ENCODE data around the gene FAM180A.
"Not testable (repeated sequence)": the region's sequence is repeated elsewhere in the genome, so short reads cannot be mapped to it uniquely, and the experiment has no call there.

Gene FAM180A

DNA sequence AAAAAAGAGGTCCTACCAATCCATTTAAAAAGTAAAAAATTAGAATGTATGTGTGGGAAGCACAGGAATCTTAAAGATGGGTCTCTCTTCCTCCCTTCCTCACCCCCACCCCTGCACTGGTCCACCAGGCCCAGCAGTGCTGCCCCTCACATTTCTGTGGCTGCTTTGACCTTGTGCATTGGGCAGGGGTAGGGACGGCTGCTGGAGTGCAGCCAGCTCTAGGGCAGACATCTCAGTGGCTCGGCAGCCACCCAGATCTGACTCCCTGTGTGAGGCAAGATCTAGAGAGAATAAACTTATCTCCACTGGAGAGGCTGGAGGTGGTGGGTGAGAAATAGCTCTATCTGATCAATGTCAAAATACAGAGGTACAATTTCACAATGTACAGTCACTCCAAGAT lies 6.7 kb downstream of the FAM180A start:
- DNase-seq (ENCODE audit: low read depth), result no peak

DNA sequence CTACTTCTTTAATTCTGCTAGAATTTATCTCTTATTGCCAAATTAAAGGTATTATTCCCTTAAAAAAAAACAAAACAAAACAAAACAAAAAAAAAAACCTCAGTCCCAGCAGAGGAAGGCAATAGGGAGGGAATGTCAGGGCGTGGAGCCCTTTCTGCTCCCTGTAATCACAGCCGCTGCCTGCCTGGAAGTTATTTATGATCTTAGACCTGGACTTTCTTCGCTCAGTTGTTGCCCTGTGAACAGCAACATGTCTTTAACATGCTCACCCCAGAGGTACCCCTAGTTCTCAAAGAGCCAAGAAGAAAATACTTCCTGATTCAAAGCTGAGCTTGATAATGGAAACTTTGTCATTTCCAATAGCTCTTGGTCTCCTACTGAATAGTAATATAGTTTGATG lies 7.7 kb downstream of the FAM180A start:
- no peak for DNase-seq (ENCODE audit: low read depth)

DNA sequence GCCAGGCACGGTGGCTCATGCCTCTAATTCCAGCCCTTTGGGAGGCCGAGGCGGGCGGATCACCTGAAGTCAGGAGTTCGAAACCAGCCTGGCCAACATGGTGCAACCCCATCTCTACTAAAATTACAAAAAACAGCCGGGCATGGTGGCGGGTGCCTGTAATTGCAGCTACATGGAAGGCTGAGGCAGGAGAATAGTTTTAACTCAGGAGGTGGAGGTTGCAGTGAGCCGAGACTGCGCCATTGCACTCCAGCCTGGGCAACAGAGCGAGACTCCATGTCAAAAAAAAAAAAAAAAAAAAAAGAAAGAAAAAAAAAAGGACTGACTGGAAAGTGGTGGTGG lies 11.3 kb downstream of the FAM180A start:
- DNase-seq (ENCODE audit: low read depth), result not testable (repeated sequence)

DNA sequence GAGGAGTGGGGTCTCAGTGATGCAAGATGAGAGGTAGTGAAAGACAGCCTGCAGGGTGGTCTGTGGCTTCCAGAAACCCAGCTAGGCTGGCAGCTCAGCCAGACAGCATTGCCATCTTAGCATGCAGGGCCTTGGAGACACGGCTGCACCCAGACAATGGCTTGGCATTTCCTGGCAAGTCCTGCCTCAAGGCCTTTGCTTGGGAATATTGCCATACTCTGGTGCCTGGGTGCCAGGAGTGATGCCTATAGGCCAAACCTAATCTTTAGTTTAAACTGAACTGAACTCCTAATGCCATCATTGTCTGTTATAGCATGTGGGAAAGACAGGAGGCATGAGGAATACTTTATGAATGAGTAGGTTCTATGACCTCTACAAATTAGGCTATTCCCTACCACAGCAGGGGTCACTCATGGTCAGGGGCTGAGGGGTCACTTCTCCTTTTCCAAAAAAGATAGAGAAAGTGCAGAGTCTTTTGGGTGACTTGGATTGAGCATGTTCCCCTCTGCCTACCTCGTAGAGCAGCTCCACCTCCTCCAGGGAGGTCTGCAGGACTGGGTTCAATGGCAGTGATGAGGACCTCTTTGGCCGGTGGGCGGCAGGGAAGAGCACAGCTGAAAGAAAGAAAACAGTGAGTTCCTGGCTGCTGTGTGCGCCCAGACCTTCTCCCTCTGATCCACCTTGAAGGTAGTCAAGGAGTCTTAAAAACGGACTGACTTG lies 11.9 kb downstream of the FAM180A start:
- no peak for DNase-seq (ENCODE audit: low read depth)

GRCh38 chr7:135734343-135734689 lies 14.3 kb downstream of the FAM180A start:
- no peak for DNase-seq (ENCODE audit: low read depth)

DNA sequence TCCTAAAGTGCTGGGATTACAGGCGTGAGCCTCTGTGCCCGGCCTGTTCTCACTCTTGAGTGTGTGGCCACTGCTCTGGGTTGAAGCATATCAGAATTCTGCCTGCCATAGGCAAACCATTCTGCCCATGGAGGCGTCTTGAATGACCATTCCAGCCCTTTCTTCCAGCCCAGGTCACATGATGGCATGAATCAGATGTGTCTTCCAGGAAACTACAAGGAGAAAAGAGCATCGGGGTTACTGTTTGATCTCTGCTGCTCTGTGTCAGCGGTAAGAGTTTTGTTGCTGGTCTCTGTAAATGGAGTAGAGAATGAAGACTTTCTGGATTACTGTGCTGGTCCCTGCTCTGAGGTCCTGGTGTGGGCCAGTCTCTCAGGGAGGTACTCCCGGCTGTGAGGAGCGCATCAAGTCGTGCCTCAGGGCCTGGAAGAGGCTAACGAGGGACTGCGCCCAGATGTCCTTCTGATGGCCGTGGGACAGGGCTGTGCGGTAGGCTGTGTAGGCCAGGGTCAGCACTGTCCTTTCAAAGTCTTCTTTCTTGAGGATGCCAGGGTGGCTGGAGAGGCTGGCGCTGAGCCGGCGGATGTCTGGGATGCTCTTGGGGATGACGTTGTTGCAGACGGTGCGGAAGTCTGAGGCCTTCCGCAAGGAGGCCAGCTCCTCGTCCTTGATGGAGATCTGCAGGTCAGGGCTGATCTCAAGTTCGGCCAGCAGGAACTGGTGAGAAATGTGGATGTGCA lies 14.8 kb downstream of the FAM180A start:
- DNase-seq (ENCODE audit: low read depth), result no peak

GRCh38 chr7:135731131-135731530 lies 17.5 kb downstream of the FAM180A start:
- DNase-seq (ENCODE audit: low read depth), result no peak

GRCh38 chr7:135729230-135729629 lies 19.4 kb downstream of the FAM180A start:
- no peak for DNase-seq (ENCODE audit: low read depth)

DNA sequence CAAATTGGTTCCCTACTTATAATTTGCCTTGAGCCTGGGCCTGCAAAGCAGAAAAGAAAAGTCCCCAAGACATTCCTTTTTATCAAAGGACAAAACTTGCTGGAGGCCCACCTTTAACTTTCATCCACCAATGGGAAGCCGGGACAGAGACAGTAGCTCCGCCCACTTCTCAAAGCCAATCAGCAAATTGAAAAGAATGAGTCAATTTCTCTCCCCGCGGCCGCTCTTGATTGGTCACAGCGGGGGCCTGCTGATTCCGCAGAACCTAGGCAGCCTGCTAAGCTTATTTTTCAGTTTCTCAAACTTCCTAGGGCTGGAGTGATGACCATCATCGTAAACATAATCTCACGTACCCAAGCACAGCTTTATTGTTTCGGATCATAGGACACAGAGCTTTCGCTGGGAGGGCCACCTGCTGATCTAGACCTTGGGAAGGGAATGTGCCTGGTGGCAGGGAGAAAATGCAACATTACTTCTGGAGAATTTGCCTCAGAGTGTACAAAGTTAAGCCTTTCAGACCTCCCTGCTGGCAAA lies 20.4 kb downstream of the FAM180A start, which contains the start of gene SLC13A4:
SLC13A4 (minus strand) TSS at position 51 of the 534 bp plus-strand sequence. CDS start 690 bp downstream, outside the sequence.
- no peak for DNase-seq (ENCODE audit: low read depth)

DNA sequence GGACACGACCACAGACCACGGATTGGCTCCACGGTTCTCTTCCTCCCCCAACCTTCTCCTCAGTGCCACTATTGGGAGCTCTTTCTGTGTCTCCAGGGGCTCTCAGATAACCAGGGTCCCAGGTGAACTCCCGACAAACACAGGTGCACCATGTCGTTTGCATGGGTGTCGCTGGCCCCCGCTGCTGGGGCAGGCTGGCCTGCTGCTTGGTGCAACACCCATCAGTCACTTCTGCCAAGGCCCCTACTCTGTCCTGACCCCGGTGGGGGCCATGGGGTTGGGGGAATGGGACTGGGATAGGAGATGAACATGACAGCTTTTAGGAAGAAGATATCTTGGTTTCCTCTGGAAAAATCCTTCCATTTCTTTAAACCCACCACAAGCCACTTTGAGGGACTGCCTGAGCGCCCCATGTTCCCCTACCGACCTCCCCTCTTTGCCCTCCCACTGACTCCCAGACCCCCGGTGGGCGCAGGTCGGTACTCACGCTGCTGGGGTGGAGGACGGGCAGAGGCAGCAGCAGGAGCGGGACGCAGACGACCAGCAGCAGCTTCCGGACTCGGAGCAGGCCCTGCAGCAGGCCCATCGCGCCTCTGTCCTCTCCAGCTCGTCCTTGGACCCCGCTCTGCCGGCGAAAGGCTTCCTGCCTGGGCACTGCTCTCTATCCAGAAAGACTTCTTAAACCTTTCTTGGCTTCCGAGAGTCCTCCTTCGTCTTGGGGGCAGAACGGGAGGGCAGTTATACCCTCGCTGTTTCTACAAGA lies 21.5 kb downstream of the FAM180A start:
- DNase-seq (ENCODE audit: low read depth), result no peak

GRCh38 chr7:135726276-135726788 lies 22.3 kb downstream of the FAM180A start:
- no peak for DNase-seq (ENCODE audit: low read depth)

DNA sequence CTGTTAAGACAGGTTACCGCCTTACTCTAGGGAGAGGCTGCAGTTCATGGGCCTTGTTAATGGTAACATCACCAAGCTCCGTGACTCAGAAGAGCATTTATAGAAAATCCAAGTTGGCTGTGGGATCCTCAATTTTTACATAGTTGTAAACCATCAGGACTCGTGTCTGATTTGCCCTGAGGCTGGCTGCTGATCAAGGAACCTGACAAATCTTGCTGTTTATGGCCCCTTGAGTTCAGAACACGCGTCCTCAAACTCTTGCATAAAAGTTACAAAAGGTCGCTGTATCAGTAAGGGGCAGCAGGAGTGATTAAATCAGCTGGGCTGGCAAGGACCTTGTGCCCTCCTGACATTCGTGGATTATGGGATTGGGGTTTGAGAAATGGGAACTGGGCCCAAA lies 25.2 kb downstream of the FAM180A start:
- DNase-seq (ENCODE audit: low read depth), result no peak

- no peak for DNase-seq (ENCODE audit: low read depth)
Measured at GRCh38 chr7:135721198-135721820, 27.3 kb downstream of the FAM180A start.

DNA sequence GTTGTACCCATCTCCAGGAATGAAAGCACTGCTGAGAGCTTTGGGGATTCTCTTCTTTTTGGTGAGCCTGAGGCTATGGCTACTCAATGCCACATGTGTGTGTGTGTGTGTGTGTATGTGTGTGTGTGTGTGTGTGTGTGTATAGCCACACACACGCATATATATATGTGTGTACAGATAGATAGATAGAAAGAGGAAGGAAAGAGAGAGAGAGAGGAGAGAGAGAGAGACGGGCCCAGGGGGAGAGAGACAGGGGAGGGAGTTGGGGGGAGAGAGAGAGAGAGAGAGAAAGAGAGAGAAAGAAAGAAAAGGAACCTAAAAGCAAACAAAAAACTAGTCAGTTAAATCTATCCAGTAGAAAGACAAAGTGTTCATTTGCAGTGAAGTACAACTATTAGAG lies 28.9 kb downstream of the FAM180A start:
- DNase-seq (ENCODE audit: low read depth), result no peak

DNA sequence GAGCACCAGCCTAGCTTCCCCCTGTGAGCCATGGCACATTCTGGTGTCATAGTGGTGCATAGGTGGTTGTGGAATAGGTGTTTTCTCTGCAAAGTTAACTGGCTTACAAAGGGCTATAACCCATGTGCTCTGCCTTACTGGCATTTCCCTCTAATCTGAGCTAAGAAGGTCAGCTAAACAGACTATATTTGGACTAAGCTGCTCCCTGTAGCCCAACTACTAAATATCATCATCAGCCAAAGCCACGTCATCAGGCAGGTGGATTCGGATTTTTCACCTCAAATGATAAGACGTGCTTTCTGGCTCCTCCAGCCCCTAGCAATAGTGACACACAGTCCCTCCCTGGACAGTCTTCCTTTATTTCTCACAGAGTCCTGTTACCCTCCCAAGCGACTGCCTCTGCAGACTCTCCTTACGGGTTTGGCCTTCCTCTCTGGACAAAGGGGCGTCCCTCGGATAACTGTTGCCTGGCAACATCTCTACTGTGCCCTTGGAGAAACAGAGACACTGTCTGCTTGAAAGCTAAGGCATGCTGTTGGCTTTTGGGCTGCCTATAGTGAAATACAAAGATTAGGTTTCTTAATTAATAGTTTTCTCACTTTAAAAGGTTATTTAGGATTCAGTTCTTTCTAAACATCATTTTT lies 29.7 kb downstream of the FAM180A start:
- DNase-seq (ENCODE audit: low read depth), result no peak

GRCh38 chr7:135718219-135718618 lies 30.4 kb downstream of the FAM180A start:
- DNase-seq (ENCODE audit: low read depth), result no peak

GRCh38 chr7:135717693-135718092 lies 30.9 kb downstream of the FAM180A start:
- no peak for DNase-seq (ENCODE audit: low read depth)

DNA sequence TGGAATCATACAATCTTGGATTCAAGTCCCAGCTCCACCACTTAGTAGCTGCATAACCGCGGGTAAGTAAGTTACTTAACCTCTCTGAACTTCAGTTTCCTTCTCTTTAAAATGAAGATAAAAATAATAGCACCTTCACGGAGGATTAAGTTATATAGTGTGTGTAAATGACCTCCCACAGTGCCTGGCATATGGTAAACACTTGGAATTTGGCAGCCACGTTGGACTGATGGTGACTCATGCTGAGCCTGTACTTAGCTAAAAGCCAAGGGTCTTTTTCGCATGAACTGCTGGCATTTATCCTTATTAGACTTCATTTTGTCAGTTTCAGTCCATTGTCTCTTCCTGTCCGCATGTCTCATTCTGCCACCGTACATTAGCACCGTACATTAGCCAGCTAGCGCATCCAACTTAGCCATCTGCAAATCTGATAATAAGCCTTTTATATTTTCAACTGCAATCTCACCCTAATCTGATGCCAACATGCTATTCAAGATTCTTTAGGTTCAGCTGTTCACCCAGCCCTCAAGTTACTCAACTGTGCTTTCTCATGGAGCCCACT lies 31.9 kb downstream of the FAM180A start:
- no peak for DNase-seq (ENCODE audit: low read depth)

DNA sequence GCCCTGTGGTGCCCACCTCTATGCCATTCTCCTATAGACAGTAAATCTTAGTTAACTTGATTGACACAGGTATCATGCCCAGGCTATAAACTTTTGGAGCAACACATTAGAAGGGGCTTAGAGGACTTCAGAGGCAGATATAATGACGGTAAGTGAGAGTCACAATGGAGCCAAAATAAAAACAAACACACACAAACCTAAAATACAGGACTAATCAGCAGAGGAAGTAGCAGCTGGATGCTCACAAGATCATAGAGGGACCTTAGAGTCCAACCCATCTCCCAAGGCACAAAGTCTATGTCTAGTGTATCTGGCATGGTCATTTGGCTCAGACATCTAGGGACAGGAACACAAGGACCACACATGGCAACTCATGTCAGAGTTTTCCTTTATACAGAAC lies 32.9 kb downstream of the FAM180A start:
- DNase-seq (ENCODE audit: low read depth), result no peak

DNA sequence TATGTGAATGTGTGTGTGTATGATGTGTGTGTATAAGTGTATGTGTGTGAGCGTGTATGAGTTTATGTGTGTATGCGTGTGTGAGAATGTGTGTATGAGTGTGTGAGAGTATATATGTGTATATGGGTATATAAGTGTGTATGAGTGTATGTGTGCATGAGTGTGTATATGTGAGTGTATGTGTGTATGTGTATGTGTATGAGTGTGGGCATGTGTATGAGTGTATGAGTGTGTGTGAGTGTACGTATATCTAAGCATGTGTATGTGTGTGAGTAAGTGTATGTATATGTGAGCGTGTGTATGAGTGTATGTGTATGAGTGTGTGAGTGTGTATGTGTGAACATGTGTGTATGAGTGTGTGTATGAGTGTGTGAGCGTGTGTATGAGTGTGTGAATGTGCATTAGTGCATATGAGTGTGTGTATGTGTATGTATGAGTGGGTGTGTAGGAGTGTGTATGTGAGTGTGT lies 33.5 kb downstream of the FAM180A start:
- no peak for DNase-seq (ENCODE audit: low read depth)

GRCh38 chr7:135714534-135715009 lies 34.0 kb downstream of the FAM180A start:
- no peak for DNase-seq (ENCODE audit: low read depth)

All from CMK (cell line).